ENCODE measurements around the gene M1AP. TPM values are rescaled to one million over a fixed set of nuclear protein-coding genes. Genes with fewer than 3 reads are reported as not detected.

Gene M1AP
- total RNA-seq, 4 donors from 2014 or later = 0.19 TPM; not detected in 3

- Histone ChIP-seq H3K27ac (no peak overlapping the region), H3K27me3 (peaks cover 0 to 80% (median 0%) of the 10 kb centered on the region in 4 donors), H3K4me1 (no peaks in the 10 kb centered on the region), H3K9me3 (no peaks in the 10 kb centered on the region), H3K36me3 (no peaks in the 10 kb centered on the region), H3K4me3 (no peak overlapping the region)
- intact Hi-C loops (cut with DNase I) = no loop called here
- no peak for DNase-seq
- 42 to 79% methylated on average over 1 of the region's 1 CpG for WGBS, 2 donors
- TF ChIP-seq, protein P1, sequence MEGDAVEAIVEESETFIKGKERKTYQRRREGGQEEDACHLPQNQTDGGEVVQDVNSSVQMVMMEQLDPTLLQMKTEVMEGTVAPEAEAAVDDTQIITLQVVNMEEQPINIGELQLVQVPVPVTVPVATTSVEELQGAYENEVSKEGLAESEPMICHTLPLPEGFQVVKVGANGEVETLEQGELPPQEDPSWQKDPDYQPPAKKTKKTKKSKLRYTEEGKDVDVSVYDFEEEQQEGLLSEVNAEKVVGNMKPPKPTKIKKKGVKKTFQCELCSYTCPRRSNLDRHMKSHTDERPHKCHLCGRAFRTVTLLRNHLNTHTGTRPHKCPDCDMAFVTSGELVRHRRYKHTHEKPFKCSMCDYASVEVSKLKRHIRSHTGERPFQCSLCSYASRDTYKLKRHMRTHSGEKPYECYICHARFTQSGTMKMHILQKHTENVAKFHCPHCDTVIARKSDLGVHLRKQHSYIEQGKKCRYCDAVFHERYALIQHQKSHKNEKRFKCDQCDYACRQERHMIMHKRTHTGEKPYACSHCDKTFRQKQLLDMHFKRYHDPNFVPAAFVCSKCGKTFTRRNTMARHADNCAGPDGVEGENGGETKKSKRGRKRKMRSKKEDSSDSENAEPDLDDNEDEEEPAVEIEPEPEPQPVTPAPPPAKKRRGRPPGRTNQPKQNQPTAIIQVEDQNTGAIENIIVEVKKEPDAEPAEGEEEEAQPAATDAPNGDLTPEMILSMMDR (IDR thresholded peaks at IDR 0.05) = no peak
- no peak for TF ChIP-seq POLR2A (IDR thresholded peaks at IDR 0.05)
These were observed 51.5 kb downstream of the M1AP start for GRCh38 chr2:74596584-74596983.

- H3K36me3 ChIP-seq = no peaks in the 10 kb centered on the region
- DNase-seq = no peak
- no peaks in the 10 kb centered on the region for H3K9me3 ChIP-seq
- no peak overlapping the region for H3K27ac ChIP-seq
- TF ChIP-seq POLR2A (IDR thresholded peaks at IDR 0.05) = no peak
- TF ChIP-seq, protein P1 (IDR thresholded peaks at IDR 0.05) = no peak
- WGBS, 2 donors = 71 to 85% methylated on average over 4 of the region's 4 CpGs
- intact Hi-C loops (cut with DNase I) = no loop called here
- H3K4me1 ChIP-seq = no peaks in the 10 kb centered on the region
- H3K4me3 ChIP-seq = no peak overlapping the region
- peaks cover 0 to 88% (median 0%) of the 10 kb centered on the region in 4 donors for H3K27me3 ChIP-seq
These were observed 54.0 kb downstream of the M1AP start for GRCh38 chr2:74593826-74594772.

DNA sequence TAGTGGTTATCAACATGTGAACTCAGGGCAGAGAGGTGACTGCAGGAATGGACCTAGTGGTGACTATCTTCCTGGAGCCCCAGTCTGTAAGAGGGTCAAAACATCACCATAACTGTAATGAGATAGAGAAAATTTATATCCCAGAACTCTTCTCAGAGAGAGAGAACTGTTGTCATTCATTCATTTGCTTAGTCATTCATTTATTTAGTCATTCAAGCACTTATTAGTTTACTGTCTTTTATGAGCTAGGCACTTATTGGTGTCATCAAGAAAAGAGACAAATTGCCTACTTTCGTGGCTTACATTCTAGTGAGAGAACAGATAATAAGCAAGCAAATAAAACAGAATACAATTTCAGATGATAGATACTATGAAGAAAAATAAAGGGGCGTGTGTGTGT, 59.5 kb downstream of the M1AP start:
- Histone ChIP-seq H3K4me1 (no peaks in the 10 kb centered on the region), H3K27ac (no peak overlapping the region), H3K27me3 (peaks cover 0 to 54% (median 0%) of the 10 kb centered on the region in 4 donors), H3K4me3 (no peak overlapping the region), H3K9me3 (no peaks in the 10 kb centered on the region), H3K36me3 (no peaks in the 10 kb centered on the region)
- intact Hi-C loops (cut with DNase I) = loop anchor here (10.0 kb wide), 1 partner anchor 104 kb away; the partner anchor contains the start of genes CCDC142 and TTC31
- TF ChIP-seq, protein P1 (IDR thresholded peaks at IDR 0.05) = no peak
- TF ChIP-seq POLR2A (IDR thresholded peaks at IDR 0.05) = no peak
- DNase-seq = no peak
- WGBS, 2 donors = 34 to 43% methylated on average over 2 of the region's 2 CpGs

DNA sequence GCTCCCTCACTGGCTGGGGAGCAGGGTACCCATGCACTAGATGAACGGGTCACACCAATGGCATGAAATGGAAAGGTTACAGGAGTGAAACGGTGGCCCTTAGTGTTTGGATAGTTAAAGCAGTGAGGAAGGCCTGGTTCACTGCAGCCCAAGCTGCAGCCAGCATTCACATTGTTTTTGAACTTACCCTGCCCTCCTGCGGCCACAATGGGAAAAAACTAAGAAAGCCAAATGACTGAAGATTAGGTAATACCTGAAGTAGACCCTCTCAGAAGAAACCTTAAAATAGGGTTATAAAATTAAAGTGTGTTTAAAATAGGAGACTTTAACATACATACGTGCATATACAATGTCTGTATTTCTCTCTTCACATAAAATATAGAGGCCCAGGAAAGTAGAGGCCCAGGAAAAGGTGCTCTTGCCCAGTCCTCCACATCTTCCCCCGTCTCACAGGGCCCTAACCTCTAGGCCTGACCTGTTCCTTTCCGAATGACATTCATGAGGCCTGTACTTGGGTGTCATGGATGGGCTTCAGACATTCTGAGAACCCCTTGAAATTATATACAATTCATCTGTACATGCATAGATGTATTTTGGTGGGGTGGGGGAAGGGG, 60.4 kb downstream of the M1AP start:
- H3K36me3 ChIP-seq = no peaks in the 10 kb centered on the region
- H3K27me3 ChIP-seq = peaks cover 0 to 45% (median 0%) of the 10 kb centered on the region in 4 donors
- intact Hi-C loops (cut with DNase I) = loop anchor here (10.0 kb wide), 1 partner anchor 103 kb away; the partner anchor contains the start of genes CCDC142 and TTC31
- DNase-seq = no peak
- TF ChIP-seq, protein P1 (IDR thresholded peaks at IDR 0.05) = peak; percentile 44 to 72 (median 54)
- TF ChIP-seq POLR2A (IDR thresholded peaks at IDR 0.05) = no peak
- H3K27ac ChIP-seq = no peak overlapping the region
- no peak overlapping the region for H3K4me3 ChIP-seq
- H3K9me3 ChIP-seq = no peaks in the 10 kb centered on the region
- no peaks in the 10 kb centered on the region for H3K4me1 ChIP-seq
- 18 to 20% methylated on average over 6 of the region's 6 CpGs for WGBS, 2 donors

All from esophagus squamous epithelium (tissue), 5 donors.